A673 (cell line): Measurements from ENCODE around the gene ETAA1. TPM values are rescaled to one million over a fixed set of nuclear protein-coding genes. Genes with fewer than 3 reads are reported as not detected.
A peak's percentile ranks its signal among the peaks of the same experiment; 100 is the strongest.

Source experiments
- Bru-seq: library from RNA; stranded (reverse); fragments of 400-500 nt; gene quantifications from one replicate; lab custom pipeline; 2021; lab: Mats Ljungman, UMichigan
- BruChase-seq, 2 experiments: library from RNA; stranded (reverse); fragments of 400-500 nt; gene quantifications; one replicate each; lab custom pipeline; 2021; lab: Mats Ljungman, UMichigan
- BruUV-seq: library from RNA; stranded (reverse); fragments of 400-500 nt; replicated peaks from 2 replicates; lab custom pipeline; 2021; lab: Mats Ljungman, UMichigan
- CTCF ChIA-PET: fragments of 300-600 bp; sonication (Branson Sonifier 250); formaldehyde crosslinking; loops from one replicate; lab custom pipeline; 2022; ENCODE audit warnings: antibody characterized with exemption; lab: Charles Lee
- POLR2A ChIA-PET: fragments of 300-600 bp; sonication (Branson Sonifier 250); formaldehyde crosslinking; loops from one replicate; lab custom pipeline; 2022; ENCODE audit warnings: antibody characterized with exemption; ENCODE audit not compliant: low non-redundant PET; lab: Charles Lee
- DNase-seq: peaks from one replicate; pipeline ENCODE4 v3.0.0-alpha.2; 2015; ENCODE audit warnings: low spot score
- H3K27ac ChIP-seq: fragments of 200-600 bp; sonication (generic); 2 replicates; pipeline ENCODE4 v1.5.1; 2016; ENCODE audit warnings: mixed run types, low read depth, mild to moderate bottlenecking, mixed read lengths, antibody characterized with exemption, low read length; ENCODE audit not compliant: poor library complexity, severe bottlenecking
- H3K27me3 ChIP-seq: fragments of 200-600 bp; sonication (generic); replicated peaks from 2 replicates; pipeline ENCODE4 v1.6.1; 2017; ENCODE audit warnings: mixed run types, low read depth, mild to moderate bottlenecking, mixed read lengths, antibody characterized with exemption, low read length; ENCODE audit not compliant: insufficient read depth, poor library complexity
- H3K36me3 ChIP-seq: fragments of 200-600 bp; sonication (generic); 2 replicates; pipeline ENCODE4 v1.6.1; 2016; ENCODE audit warnings: mixed run types, mild to moderate bottlenecking, mixed read lengths, antibody characterized with exemption, low read length; ENCODE audit not compliant: insufficient read depth, poor library complexity, severe bottlenecking
- H3K4me1 ChIP-seq: fragments of 200-600 bp; sonication (generic); 2 replicates; pipeline ENCODE4 v1.6.1; 2017; ENCODE audit warnings: mixed run types, mild to moderate bottlenecking, mixed read lengths, antibody characterized with exemption, low read length; ENCODE audit not compliant: insufficient read depth, poor library complexity, severe bottlenecking
- H3K4me3 ChIP-seq: fragments of 200-600 bp; sonication (generic); 2 replicates; pipeline ENCODE4 v1.5.1; 2016; ENCODE audit warnings: low read depth, mixed run types, mild to moderate bottlenecking, mixed read lengths, low read length; ENCODE audit not compliant: poor library complexity, severe bottlenecking
- H3K9me3 ChIP-seq: fragments of 200-600 bp; sonication (generic); 2 replicates; pipeline ENCODE4 v1.6.1; 2016; ENCODE audit warnings: mixed run types, low read depth, mild to moderate bottlenecking, mixed read lengths, antibody characterized with exemption, low read length; ENCODE audit not compliant: poor library complexity, severe bottlenecking
- CTCF ChIP-seq: fragments of 300-800, 200-600 bp; sonication (generic); conservative IDR thresholded peaks from 2 replicates; pipeline ENCODE4 v1.5.1; 2017; ENCODE audit warnings: low read depth, mild to moderate bottlenecking, antibody characterized with exemption, low read length, moderate library complexity, mixed read lengths
- EZH2 ChIP-seq: fragments of 200-600 bp; sonication (generic); IDR thresholded peaks from 2 replicates; pipeline ENCODE4 v1.6.1; 2017; ENCODE audit warnings: borderline replicate concordance, low read depth, mild to moderate bottlenecking, mixed read lengths, antibody characterized with exemption, low read length; ENCODE audit not compliant: poor library complexity, severe bottlenecking
- intact Hi-C: fragments of 100-400 bp; cut with micrococcal nuclease; formaldehyde crosslinking; loops from one replicate; pipeline ENCODE4 v1.10.0; 2022; ENCODE audit not compliant: unreplicated experiment
- long read RNA-seq: library from polyadenylated mRNA; stranded (forward); transcript quantifications from one replicate; pipeline ENCODE4 v2.0.0, GENCODE V29; 2022
- total RNA-seq: library from RNA; stranded (reverse); gene quantifications from 2 replicates; pipeline ENCODE4 v1.2.3, GENCODE V29; 2021

Gene ETAA1
- total RNA-seq (17.2 and 18.9 TPM in 2 replicates), Bru-seq, nascent RNA (percentile 93 among the genes with signal in this experiment), BruChase-seq, experiment 1, labeled RNA remaining after a 2-hour chase (percentile 93 among the genes with signal in this experiment), BruChase-seq, experiment 2, labeled RNA remaining after a 6-hour chase (percentile 64 among the genes with signal in this experiment)
- long read RNA-seq, transcript ETAA1-201 (6 exons, 3,418 nt), result major isoform, 10 of 20 reads
- long read RNA-seq, partial matches to known transcripts, result 3 of 20 reads
- long read RNA-seq, other reads (novel, unspliced or antisense), result 6 of 20 reads

- Histone ChIP-seq H3K36me3 (peaks cover 15% of the 10 kb centered on the region), H3K4me3 (peak within 1 kb of the TSS; percentile 77), H3K27ac (peak within 1 kb of the TSS; percentile 85), H3K27me3 (no peaks in the 10 kb centered on the region), H3K9me3 (no peaks in the 10 kb centered on the region), H3K4me1 (peaks cover 23% of the 10 kb centered on the region)
- ChIA-PET CTCF (no interaction called here), POLR2A (no interaction called here)
- TF ChIP-seq CTCF, result no peak
- TF ChIP-seq EZH2, result no peak
- BruUV-seq, result TSS peak; percentile 78
- intact Hi-C loops, result loop anchor here (5.0 kb wide), 1 partner anchor 820 kb away; no protein-coding TSS in a partner anchor
- DNase-seq, result peak; percentile 96
These were observed at the start of gene ETAA1 for GRCh38 chr2:67397143-67397986. TSS of gene ETAA1 (plus strand) at chr2:67397333. CDS start at chr2:67397449, 116 bp downstream.

- DNase-seq, result no peak
- no peaks in the 10 kb centered on the region for H3K4me1 ChIP-seq
- no peaks in the 10 kb centered on the region for H3K36me3 ChIP-seq
- no peaks in the 10 kb centered on the region for H3K27me3 ChIP-seq
- H3K27ac ChIP-seq, result no peak overlapping the region
- intact Hi-C loops, result no loop called here
- ChIA-PET CTCF (no interaction called here), POLR2A (no interaction called here)
- BruUV-seq, result no TSS peak
- no peak overlapping the region for H3K4me3 ChIP-seq
- no peak for TF ChIP-seq CTCF
- TF ChIP-seq EZH2, result no peak
- no peaks in the 10 kb centered on the region for H3K9me3 ChIP-seq
These were observed 30.2 kb upstream of the ETAA1 start for GRCh38 chr2:67366832-67367412.

- POLR2A ChIA-PET, result no interaction called here
- H3K27me3 ChIP-seq, result no peaks in the 10 kb centered on the region
- no peaks in the 10 kb centered on the region for H3K36me3 ChIP-seq
- H3K4me3 ChIP-seq, result no peak overlapping the region
- TF ChIP-seq EZH2, result no peak
- no peak for TF ChIP-seq CTCF
- CTCF ChIA-PET, result no interaction called here
- no TSS peak for BruUV-seq
- H3K27ac ChIP-seq, result no peak overlapping the region
- DNase-seq, result no peak
- H3K4me1 ChIP-seq, result no peaks in the 10 kb centered on the region
- H3K9me3 ChIP-seq, result no peaks in the 10 kb centered on the region
- intact Hi-C loops, result no loop called here
These were observed 22.7 kb upstream of the ETAA1 start for GRCh38 chr2:67374481-67374880.
